SW 1271 (cell line): Measurements from ENCODE around the gene CDIP1.

Experiments used
- DNase-seq, 2 experiments: peaks; one replicate each; lab custom pipeline; 2025; lab: John Stamatoyannopoulos, UW

Gene CDIP1

GRCh38 chr16:4514606-4515005, 24.0 kb downstream of the CDIP1 start:
- no peak for DNase-seq

GRCh38 chr16:4513881-4514280, 24.7 kb downstream of the CDIP1 start:
- DNase-seq = no peak

- DNase-seq = no peak
Observed at GRCh38 chr16:4513086-4513860, 25.3 kb downstream of the CDIP1 start.

- DNase-seq = no peak
Observed at GRCh38 chr16:4512473-4512872, 26.1 kb downstream of the CDIP1 start.

- DNase-seq = peak in 1 of 2 experiments; percentile 33
Observed at GRCh38 chr16:4511441-4512082, 27.0 kb downstream of the CDIP1 start.

- DNase-seq = no peak
Observed at GRCh38 chr16:4510747-4511426, 27.7 kb downstream of the CDIP1 start.

GRCh38 chr16:4510131-4510530, 28.4 kb downstream of the CDIP1 start:
- no peak for DNase-seq

- no peak for DNase-seq
Observed at GRCh38 chr16:4509420-4509819, 29.2 kb downstream of the CDIP1 start.

- DNase-seq = no peak
Observed at GRCh38 chr16:4508806-4509205, 29.8 kb downstream of the CDIP1 start.

GRCh38 chr16:4507588-4508345, 30.8 kb downstream of the CDIP1 start:
- no peak for DNase-seq

GRCh38 chr16:4506450-4506849, 32.1 kb downstream of the CDIP1 start:
- peak in 1 of 2 experiments; percentile 38 for DNase-seq

- DNase-seq = no peak
Observed at GRCh38 chr16:4505356-4506147, 33.0 kb downstream of the CDIP1 start.

- DNase-seq = no peak
Observed at GRCh38 chr16:4501071-4501478, 37.5 kb downstream of the CDIP1 start.

GRCh38 chr16:4500272-4500671, 38.3 kb downstream of the CDIP1 start:
- peak in 1 of 2 experiments; percentile 57 for DNase-seq

GRCh38 chr16:4499196-4499555, 39.4 kb downstream of the CDIP1 start:
- DNase-seq = no peak

GRCh38 chr16:4498546-4499195, 39.9 kb downstream of the CDIP1 start:
- DNase-seq = no peak

GRCh38 chr16:4496305-4496704, 42.3 kb downstream of the CDIP1 start:
- peak in 1 of 2 experiments; percentile 19 for DNase-seq

GRCh38 chr16:4495766-4496165, 42.8 kb downstream of the CDIP1 start:
- no peak for DNase-seq

- DNase-seq = peak; percentile 46 to 76
Observed at GRCh38 chr16:4494746-4495490, 43.7 kb downstream of the CDIP1 start.

GRCh38 chr16:4491898-4492297, 46.7 kb downstream of the CDIP1 start:
- no peak for DNase-seq
